Amniotic stem cell (primary cell): ENCODE data around the gene WASF3.

ENCODE experiments used
- DNase-seq: peaks from one replicate; lab custom pipeline; 2025; lab: John Stamatoyannopoulos, UW

The WASF3 gene

GRCh38 chr13:26589754-26590153 is 32.3 kb downstream of the WASF3 start:
- no peak for DNase-seq

- no peak for DNase-seq
Measured at GRCh38 chr13:26590379-26590778, 32.9 kb downstream of the WASF3 start.

GRCh38 chr13:26590951-26591350 is 33.5 kb downstream of the WASF3 start:
- DNase-seq = no peak

- DNase-seq = no peak
Measured at GRCh38 chr13:26591672-26592071, 34.2 kb downstream of the WASF3 start.

- no peak for DNase-seq
Measured at GRCh38 chr13:26593661-26594060, 36.2 kb downstream of the WASF3 start.

GRCh38 chr13:26594363-26594762 is 36.9 kb downstream of the WASF3 start:
- no peak for DNase-seq

GRCh38 chr13:26596458-26596857 is 39.0 kb downstream of the WASF3 start:
- DNase-seq = no peak

GRCh38 chr13:26599403-26599802 is 41.9 kb downstream of the WASF3 start:
- DNase-seq = no peak

- no peak for DNase-seq
Measured at GRCh38 chr13:26599860-26600259, 42.4 kb downstream of the WASF3 start.

GRCh38 chr13:26600343-26600742 is 42.9 kb downstream of the WASF3 start:
- DNase-seq = no peak

GRCh38 chr13:26601669-26602068 is 44.2 kb downstream of the WASF3 start:
- DNase-seq = no peak

- no peak for DNase-seq
Measured at GRCh38 chr13:26602783-26603182, 45.3 kb downstream of the WASF3 start.

GRCh38 chr13:26604784-26605545 is 47.5 kb downstream of the WASF3 start:
- DNase-seq = no peak

- DNase-seq = no peak
Measured at GRCh38 chr13:26605845-26606244, 48.4 kb downstream of the WASF3 start.

- no peak for DNase-seq
Measured at GRCh38 chr13:26606631-26607030, 49.1 kb downstream of the WASF3 start.

GRCh38 chr13:26614721-26615120 is 57.2 kb downstream of the WASF3 start:
- DNase-seq = no peak

GRCh38 chr13:26616126-26616525 is 58.6 kb downstream of the WASF3 start:
- peak; percentile 29 for DNase-seq

GRCh38 chr13:26618726-26619125 is 61.2 kb downstream of the WASF3 start:
- DNase-seq = no peak

GRCh38 chr13:26619358-26619757 is 61.9 kb downstream of the WASF3 start:
- DNase-seq = no peak

GRCh38 chr13:26621731-26622401 is 64.4 kb downstream of the WASF3 start:
- DNase-seq = no peak

GRCh38 chr13:26623125-26623524 is 65.6 kb downstream of the WASF3 start:
- no peak for DNase-seq

GRCh38 chr13:26624572-26624971 is 67.1 kb downstream of the WASF3 start:
- no peak for DNase-seq

- no peak for DNase-seq
Measured at GRCh38 chr13:26626271-26626670, 68.8 kb downstream of the WASF3 start.

GRCh38 chr13:26628706-26629105 is 71.2 kb downstream of the WASF3 start:
- DNase-seq = no peak
